ENCODE measurements around the gene ZNF831.

DNA sequence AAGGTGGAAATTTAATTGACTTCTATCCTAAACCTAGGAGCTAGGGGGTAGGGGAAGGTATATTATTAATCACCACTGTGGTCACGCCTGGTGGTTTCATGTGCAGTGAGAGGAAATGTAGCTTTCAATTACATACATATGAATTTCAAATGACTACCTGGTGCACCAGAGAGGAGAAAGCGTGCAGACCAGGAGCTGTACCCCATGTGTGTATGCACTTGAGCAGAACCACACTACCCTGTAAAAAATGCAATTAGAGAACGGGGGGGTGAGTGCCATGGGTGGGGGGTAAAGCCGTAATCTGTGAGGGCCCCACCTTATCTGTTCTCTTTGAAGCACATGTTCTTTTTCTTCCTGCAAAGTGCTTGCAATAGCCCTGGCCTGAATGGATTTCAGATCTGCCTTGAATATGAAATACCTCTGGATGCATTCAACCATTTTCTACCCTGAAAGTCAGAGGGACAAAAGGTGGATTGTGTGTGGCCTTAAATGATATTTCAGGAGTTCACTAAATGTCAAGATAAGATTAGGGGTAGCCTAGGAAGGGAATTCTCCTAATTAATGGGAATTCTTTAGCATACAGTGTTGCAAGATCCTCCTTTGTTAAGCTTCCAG, 105.9 kb downstream of the ZNF831 start:
- TF ChIP-seq, protein P1, sequence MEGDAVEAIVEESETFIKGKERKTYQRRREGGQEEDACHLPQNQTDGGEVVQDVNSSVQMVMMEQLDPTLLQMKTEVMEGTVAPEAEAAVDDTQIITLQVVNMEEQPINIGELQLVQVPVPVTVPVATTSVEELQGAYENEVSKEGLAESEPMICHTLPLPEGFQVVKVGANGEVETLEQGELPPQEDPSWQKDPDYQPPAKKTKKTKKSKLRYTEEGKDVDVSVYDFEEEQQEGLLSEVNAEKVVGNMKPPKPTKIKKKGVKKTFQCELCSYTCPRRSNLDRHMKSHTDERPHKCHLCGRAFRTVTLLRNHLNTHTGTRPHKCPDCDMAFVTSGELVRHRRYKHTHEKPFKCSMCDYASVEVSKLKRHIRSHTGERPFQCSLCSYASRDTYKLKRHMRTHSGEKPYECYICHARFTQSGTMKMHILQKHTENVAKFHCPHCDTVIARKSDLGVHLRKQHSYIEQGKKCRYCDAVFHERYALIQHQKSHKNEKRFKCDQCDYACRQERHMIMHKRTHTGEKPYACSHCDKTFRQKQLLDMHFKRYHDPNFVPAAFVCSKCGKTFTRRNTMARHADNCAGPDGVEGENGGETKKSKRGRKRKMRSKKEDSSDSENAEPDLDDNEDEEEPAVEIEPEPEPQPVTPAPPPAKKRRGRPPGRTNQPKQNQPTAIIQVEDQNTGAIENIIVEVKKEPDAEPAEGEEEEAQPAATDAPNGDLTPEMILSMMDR (IDR thresholded peaks at IDR 0.05; ENCODE audit: insufficient read depth, low read depth, low read length), result no peak
- no peak for TF ChIP-seq EZH2 (IDR thresholded peaks at IDR 0.05; ENCODE audit: insufficient read depth, low read length)

Measured in astrocyte (in vitro differentiated cells and primary cell).